Stimulated activated CD4-positive, alpha-beta T cell treated with anti-CD3 and anti-CD28 coated beads, Interleukin-2, amount 100 ng/mL, for 24 hours (primary cell): ENCODE results near the gene CDSN.

Experiments
- DNase-seq, 2 donors: peaks; one replicate each; pipeline ENCODE4 v3.0.0-alpha.2; 2020

Gene CDSN

GRCh38 chr6:31144970-31145340 is 24.7 kb upstream of the CDSN start:
- DNase-seq, result no peak

GRCh38 chr6:31144296-31144969 is 24.2 kb upstream of the CDSN start:
- no peak for DNase-seq

GRCh38 chr6:31143148-31143547 is 22.9 kb upstream of the CDSN start:
- no peak for DNase-seq

DNA sequence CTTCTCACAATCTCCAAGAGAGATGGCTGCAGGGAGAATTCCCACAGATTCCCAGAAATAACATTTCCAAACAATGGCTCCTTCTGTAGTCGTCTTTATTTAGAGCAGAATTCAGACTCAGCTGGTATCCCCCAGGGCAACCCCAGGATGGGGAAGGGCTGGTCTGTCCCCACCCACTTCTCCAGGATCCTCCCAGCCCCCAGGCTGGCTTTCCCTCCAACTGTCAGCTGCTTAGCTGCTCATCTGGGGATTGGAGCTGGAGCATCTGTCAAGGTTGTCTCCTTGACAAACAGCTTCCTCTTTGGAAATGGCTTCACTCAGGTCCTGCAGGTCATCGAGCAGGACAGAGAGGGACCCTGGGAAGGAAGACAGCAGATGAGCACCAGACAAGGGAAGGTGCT is 22.1 kb upstream of the CDSN start:
- DNase-seq, result no peak

DNA sequence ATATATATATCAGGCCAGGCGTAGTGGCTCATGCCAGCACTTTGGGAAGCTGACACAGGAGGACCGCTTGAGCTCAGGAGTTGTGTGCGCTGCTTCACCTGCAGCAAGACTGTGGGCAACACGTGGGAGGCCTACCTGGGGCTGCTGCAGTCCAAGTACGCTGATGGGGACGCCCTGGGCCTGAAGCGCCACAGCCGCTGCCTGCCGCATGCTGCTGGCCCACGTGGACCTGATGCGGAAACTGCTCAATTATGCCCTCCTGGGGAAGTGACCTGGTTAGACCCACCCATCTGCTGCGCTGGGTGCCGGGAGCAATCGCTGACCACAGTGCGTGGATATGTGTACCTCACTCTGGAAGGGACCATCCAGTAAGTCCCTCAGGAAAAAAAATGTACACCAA is 20.4 kb upstream of the CDSN start:
- no peak for DNase-seq

- DNase-seq, result no peak
Measured at GRCh38 chr6:31139599-31139998, 19.4 kb upstream of the CDSN start.

- DNase-seq, result no peak
Measured at GRCh38 chr6:31138982-31139381, 18.7 kb upstream of the CDSN start, which contains the start of gene PSORS1C2. PSORS1C2 (minus strand) TSS chr6:31139066; CDS start chr6:31139026, 40 bp downstream.

GRCh38 chr6:31135710-31136109 is 15.5 kb upstream of the CDSN start:
- no peak for DNase-seq

DNA sequence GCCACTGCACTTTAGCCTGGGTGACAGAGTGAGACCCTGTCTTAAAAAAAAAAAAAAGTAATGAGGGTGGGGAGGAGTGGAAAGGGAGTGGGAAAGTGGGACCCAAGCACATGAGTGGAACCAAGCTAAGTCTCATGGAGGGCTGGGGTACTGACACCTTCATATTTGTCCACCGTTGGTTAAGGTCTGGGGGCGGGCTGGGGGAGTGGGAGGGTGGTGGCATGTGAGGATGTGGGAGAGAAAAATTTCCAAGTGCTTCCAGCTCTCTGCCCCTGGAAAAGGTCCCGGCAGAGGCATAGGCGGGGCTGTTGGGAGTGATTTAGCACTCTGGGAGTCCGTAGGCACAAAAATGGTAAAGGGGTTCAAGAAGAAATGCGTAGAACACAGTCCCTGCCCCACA is 12.6 kb upstream of the CDSN start:
- no peak for DNase-seq

- no peak for DNase-seq
Measured at GRCh38 chr6:31131595-31131994, 11.3 kb upstream of the CDSN start.

DNA sequence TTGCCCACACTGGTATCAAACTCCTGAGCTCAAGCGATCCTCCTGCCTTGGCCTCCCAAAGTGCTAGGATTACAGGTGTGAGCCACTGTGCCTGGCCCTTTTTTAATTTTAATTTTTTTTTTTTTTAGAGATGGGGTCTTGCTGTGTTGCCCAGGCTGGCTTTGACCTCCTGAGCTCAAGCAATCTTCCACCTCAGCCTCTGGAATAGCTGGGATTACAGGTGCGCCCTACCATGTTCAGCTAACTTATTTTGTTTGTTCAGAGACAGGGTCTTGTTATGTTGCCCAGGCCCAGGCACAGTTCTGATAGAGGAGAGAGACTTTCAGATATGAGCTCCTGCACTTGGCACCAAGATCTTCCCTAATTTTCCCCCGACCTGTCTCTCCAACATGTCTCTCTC is 10.5 kb upstream of the CDSN start:
- DNase-seq, result no peak

DNA sequence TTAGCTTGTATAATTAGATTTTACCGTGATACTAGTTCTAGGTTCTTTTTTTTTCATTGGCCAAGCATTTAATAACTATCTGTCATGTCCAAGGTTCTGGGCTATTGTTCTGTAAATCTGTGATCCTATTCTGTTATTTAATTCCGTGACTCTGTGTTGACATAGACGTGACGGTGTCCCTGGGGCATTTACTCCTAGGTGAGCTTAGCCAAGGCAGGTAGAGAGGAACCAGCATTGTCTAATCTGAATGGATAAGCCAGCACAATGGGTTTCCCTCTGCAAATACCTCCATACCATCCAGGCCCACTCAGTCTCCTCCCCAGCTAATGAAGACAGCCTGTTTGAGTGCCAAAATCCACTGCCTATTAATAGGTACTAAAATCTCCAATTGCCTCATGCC is 8.9 kb upstream of the CDSN start:
- DNase-seq, result no peak

DNA sequence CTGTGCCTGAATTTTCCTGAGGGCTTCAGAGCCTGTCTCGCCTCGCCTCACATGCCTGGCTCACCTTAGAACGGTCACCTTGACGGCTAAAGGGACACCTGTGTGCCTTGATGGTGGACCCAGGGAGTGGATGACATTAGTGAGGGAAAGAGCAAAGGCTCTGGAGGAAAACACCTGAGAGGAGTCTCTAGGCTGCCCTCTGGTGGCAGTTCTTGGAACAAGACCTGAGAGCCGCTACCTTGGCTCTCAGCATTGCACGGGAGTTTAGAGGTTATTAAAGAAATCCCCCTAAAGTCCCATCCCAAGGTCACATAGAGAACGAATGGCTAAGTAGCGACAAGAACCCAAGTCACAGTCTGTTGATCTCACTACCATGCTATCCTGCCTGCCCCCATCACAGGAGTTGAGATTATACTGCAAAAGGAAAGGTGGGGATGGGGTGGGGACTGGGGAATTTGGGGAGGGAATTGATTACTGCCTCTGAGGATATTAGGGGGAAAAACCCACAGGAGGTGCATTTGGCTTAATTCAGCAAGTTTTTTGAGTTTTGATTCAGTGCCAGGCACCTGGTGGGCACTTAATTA is 7.9 kb upstream of the CDSN start:
- peak; percentile 80 to 86 for DNase-seq

GRCh38 chr6:31126396-31127175 is 6.3 kb upstream of the CDSN start:
- no peak for DNase-seq

GRCh38 chr6:31125586-31126363 is 5.5 kb upstream of the CDSN start:
- no peak for DNase-seq

DNA sequence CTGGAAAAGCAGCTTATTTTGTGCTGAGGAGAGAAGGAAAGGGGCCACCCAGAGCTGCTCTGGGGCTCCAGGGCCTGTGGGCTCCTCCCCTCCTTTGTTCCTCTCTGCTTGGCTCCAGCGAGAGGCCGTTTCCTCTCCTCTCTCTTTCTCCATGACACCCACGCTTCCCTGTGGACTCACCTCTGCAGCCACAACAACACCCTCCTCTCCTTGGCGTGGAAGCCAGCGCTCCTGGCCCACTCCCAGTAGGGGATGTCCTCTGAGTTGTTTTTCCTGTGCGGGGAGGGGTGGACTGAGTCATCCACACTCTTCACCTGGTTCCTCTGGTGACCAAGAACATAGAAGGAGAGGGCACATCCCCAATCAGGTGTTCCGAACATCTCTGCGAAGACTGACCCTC is 4.9 kb upstream of the CDSN start:
- no peak for DNase-seq

DNA sequence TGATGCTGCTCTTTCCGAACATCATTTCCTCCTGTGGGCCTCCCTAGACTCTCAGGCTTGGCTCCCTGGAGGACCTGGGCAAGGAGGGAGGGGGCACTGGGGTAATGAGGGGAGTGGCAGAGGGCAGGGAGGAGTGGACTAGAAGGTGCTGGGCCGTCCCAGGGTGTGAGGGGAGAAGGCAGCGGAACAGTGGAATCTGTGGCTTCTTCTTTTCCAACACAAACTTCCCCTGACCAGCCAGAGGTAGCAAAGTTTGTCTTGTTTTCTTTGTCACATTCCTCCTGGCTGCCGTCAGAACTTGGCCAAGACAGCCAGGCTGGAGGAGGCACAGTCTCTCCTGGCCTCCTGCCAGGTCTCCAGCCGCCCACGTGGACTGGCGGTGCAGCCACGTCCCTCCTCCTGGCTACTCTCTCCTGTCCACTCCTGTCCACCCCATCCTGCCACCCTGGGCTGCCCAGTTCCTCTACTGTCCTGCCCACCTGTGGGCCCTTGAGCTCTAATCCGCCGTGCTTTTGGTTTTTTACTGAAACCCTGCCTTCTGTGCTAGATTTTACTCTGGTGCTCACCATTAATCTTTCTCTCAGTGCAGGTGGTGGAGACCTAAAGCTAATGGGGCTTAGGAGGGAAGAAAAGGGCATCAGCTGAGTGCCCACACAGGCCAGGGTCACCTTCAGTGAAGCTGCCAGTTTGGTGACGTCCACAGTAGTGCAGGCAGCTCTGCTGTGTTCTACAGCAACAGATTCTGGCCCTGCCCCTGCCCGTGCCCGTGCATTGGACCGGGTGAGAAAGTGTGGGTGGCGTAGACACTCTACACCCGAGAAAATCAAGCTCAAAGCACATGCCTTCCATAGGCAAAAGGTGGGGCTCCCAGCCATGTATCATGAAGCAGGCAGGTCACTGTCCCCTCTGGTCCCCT is 2.8 kb upstream of the CDSN start:
- no peak for DNase-seq

GRCh38 chr6:31121131-31121790 is 1.0 kb upstream of the CDSN start:
- no peak for DNase-seq

DNA sequence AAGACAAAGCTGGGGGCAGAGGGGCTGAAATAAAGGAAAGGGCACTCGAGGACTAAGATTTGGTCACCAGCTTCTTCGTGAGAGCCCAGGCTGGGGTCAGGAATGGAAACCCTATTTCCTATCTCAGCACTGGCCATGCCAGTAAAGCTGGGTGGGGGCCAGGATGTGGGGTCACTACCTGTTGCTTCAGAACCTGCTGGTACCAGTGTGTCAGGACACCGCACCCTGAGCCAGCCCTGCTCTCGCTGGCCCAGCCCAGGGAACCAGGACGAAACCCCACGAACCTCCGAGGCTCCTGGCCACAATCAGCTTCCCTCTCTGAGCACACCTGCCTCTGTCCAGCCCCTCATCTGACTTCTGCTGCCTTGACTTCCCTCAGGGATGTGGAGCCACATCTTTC is 2.1 kb downstream of the CDSN start:
- DNase-seq, result no peak

DNA sequence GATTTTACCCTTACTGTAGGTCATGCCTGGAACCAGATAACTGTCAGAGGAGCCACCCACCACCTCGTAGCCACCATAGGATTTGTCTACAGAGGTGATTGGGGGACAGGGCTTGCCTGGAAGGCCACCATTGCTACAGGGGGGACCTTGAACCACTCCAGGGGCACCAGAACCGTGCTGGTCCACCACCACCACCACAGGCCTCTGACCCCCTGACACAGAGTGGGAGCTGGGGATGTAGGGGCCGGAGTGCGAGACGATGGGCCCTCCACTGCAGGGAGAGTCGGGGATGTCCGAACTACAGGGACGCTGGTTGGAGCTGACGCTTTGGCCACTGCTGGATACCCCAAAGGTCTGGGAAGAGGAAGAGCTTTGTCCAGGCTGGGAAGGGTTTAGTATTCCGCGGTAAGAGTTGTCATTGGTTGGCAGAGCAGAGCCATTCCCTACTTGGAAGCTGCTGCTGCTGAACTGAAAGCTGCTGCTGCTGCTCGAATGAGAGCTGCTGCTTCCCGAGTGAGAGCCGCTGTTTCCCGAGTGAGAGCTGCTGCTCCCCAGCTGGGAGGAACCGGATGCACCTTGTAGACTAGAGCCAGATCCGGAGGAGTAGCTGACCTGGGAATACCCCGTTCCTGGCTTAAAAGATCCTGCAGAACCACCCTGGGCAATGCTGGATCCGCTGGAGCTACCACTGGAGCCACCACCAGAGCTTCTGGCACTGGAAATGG is 3.4 kb downstream of the CDSN start:
- no peak for DNase-seq

GRCh38 chr6:31115941-31116560 is 4.2 kb downstream of the CDSN start:
- DNase-seq, result no peak
